Activated CD8-positive, alpha-beta memory T cell treated with anti-CD3 and anti-CD28 coated beads, Interleukin-2, amount 50 U/mL, for 24 hours (primary cell): ENCODE data around the gene HRC.
A peak's percentile ranks its signal among the peaks of the same experiment; 100 is the strongest.
"Not testable (repeated sequence)": the region's sequence is repeated elsewhere in the genome, so short reads cannot be mapped to it uniquely, and the experiment has no call there.

Experiments
- DNase-seq: peaks from one replicate; pipeline ENCODE4 v3.0.0-alpha.2; 2020; ENCODE audit errors: extremely low read depth

HRC gene

DNA sequence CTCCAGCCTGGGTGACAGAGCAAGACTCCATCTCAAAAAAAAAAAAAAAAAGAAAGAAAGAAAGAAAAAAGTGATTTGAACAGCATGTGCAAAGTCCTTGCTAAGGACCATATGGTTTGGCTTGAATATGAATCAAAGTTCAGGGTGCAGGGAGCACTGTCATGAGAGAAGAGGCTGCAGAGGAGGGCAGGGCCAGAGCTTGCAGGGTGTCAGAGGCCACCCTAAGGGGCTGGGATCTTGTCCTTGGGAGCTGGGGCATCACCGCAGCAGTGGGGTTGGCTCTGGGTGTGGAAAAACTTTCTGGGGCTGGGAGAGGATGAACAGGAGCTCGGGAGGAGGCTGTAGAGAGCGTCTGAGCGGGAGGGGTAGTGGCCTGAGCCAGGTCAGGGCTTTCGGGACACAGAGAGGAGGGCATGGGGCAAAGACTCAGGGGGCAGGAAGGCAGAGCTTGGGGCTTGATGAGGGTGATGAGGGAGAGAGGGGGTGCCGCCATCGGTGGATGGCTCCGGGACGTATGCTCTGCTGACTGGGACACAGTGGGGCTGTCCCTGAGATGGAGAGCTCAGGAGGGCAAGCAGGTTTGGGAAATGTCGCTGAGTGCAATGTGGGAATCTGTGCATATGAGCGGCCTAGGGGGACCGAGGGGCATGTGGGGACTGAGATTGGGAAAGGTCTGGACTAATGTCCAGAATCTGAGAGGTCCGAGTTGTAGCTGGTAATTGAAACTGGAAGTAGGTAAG is 5.4 kb upstream of the HRC start:
- DNase-seq = no peak

DNA sequence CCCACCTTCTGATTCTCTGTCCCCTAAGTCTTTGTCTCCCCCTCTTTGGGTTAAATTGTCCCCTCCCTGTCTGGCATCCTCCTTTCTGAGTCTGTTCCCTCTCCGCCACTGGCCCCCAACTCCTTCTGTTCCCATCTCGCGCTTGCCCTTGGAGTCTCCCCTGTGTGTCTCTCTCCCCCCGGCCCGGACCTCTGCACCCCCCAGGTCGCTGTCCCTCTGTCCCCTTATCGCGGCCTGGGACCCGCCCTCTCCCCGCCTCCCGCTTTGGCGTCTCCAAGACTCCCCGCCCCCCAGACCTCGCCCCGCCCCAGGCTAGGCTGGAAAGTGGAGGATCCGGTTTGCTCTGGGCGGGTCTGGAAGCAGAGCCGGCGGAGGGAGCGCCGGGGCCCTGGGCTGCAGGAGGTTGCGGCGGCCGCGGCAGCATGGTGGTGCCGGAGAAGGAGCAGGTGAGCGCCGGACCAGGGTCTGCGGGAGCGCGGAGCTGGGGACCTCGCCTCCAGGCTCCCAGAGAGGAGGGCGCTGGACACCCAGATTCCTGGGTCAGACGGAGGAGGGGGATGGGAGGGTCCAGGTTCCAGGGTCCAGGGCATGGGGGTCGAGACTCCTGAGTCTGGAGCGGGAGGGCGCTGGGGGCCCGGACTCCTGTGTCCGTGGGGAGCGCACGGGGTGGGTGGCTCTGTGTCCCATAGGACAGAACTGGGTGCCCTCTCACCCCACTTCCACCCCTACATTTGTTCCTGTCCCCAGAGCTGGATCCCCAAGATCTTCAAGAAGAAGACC is 2.4 kb upstream of the HRC start, which contains the start of gene TRPM4:
TSS of gene TRPM4 (plus strand) at position 348 of the 780 bp plus-strand sequence. CDS start at position 423, 75 bp downstream.
- no peak for DNase-seq

DNA sequence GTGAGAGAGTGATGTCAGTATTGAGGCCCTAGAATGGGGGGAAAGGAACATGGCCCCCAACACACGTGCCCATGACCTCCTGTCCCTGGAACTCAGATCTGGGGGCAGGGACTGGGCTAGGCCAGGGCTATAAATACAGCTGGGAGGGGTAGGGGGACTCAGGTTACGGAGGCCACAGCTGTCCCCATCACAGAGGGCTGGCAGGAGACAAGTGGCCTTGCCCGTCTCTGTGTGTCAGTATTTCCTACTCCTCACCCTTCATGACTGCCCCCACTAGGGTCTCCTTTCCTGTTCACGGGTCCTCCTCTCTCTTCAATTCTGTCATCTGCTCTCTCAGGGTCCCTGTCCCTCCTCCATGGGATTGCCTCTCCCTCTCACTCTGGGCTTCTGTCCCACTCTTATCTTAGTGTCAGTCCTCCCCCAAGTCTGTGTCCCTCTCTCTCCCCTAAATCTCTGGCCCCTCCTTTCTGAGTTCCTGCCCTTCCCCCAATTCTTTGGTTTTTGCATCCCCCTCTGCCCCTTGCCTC is 687 bp upstream of the HRC start:
- no peak for DNase-seq

DNA sequence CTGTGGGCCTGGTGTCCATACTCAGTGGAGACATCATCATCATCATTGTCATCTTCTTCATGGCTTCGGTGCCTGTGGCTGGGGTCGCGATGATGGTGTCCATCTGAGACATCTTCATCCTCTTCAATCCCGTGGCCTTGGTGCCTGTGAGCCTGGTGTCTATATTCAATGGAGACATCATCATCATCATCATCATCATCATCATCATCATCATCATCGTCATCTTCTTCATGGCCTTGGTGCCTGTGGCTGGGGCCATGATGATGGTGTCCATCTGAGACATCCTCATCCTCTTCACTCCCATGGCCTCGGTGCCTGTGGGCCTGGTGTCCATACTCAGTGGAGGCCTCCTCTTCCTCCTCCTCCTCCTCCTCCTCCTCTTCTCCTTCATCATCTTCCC is 917 bp downstream of the HRC start:
- no peak for DNase-seq

DNA sequence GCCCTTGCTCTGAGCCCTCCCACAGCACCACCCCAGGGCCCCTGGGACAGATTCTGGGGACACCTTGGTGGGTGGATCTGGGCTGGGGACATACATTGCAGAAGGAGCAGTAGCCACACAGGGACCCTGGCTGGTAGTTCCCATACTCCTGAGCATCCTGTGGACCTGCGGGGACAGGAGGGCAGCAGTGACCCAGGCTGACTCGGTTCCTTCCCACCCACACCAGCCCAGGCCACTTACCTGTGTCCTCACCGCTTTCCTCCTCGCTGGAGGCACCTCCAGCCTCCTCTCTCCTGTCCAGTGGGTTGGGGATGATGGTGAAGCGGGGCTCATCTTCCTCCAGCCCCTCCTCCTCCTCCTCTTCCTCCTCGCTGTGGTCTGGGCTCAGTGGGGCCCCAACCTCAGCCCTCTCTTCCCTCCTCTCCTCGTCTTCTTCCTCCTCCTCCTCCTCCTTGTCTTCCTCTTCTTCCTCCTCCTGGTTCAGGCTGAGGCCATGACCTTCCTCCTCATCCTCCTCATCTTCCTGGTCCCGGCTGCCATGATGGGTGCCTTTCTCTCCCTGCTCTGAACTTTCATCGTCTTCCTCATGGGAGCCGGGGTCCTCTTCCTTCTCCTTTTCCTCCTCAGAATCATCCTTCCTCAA is 1.9 kb downstream of the HRC start:
- DNase-seq = no peak

DNA sequence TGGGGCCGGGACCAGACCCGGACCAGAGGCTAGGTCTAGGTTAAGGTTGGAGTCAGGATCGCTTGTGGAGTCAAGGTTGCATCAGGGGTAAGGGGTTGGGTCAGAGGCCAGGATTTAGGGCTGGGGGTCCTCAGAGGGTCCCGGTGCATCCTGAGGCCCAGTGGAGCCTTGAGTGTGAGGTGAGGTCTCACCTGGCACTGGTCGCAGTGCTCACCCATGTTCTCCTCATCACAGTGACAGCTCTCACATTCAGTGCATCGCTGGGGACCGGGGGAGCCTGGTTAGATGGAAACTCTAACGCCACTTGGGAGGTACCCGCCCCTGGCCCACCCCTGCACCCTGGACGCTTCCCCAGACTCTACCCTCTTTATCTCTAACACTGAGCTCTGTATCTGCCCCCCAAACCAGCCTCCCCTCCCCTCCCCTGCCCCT is 3.1 kb downstream of the HRC start:
- no peak for DNase-seq

DNA sequence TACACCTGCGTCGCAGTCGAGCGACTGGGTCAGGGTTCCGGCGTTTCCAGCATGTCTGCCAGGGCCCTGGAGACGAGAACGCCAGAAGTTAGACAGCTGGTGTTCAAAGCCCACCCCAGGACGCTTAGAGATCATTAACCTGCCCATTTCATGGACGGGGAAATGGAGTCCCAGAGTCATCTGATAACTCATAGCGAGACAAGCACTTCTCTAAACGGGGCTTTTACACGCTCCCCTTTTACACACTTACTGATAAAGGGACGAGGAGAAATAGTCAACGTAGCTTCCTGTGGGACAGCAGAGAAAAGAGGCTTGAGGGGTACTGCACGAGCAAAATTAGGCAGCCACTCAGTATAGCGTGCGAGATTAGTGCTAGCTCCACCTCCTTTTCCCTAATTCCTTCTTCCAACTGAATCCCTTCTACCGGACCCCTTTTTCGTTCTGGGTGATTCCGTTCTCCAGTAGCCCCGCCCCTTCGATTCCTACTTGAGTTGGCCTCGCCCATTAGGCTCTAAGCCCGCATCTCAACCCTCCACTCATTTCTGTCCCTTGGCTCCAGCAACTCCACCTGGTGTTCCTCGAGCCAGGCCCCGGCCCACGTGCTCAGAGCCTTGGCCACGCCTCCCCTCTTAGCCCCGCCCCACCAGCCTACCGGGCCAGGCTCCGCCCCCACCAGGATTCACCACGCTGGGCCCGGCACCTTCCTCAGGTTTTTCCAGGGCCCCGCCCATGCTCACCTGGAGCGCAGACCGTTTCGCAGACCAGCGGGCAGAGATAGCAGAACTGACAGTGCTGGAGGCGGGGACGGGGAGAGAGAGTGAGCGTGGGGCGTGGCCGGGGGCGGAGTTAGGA is 3.7 kb downstream of the HRC start:
- DNase-seq = no peak

DNA sequence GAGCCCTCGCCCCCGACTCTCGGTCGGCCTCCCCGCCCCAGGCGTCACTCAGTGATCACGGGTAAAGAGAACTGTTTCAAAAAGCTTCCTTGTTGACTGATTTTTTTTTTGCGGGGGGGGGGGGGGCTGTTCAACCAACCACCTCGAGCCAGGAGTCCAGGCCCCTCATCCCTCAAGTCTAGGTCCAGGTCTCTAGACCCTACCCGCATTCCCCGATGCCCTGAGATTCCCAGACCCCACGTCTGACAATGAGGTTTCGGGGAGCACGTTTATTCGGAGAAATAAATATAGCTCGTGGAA is 4.3 kb downstream of the HRC start:
- DNase-seq = no peak

DNA sequence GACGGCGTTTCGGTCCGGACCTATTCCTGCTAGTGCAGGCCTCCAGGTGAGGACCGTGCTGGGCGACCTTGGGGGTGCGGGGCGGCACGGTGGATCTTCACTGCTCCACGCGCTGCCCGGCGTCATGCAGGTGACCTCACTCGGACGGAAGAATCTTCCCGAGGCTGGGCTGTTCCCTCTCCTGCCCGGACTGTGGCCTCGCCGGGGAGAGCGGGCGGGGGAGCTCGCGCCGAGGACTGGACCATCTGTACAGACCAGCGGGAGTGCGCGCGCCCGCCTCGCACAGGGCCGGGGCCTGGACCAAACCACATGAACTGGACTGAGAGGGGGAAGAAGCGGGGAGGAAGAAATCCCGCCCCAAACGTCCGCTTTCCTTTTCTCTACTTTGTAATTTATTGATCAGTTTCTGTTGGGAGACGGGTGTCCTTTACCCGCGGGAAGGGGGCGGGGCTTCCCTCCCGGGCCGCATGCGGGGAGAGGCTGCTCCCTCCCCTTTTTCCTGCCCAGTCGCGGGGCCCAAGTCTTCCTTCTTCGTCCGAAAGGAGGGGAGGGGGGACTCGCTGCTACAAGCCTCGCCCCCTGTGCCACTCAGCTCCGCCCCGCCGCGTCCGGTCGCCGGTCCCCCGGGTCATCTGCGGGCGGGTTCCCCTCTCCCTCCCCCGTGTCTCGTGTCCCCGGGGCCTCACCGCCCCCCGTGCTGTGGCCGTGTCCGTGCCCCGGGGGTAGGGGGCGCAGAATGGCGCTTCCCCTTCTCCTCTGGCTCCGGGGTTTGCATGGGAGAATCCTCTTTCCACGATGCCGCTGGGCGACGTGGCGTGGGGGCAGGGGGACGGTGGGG is 4.9 kb downstream of the HRC start:
- DNase-seq = no peak

DNA sequence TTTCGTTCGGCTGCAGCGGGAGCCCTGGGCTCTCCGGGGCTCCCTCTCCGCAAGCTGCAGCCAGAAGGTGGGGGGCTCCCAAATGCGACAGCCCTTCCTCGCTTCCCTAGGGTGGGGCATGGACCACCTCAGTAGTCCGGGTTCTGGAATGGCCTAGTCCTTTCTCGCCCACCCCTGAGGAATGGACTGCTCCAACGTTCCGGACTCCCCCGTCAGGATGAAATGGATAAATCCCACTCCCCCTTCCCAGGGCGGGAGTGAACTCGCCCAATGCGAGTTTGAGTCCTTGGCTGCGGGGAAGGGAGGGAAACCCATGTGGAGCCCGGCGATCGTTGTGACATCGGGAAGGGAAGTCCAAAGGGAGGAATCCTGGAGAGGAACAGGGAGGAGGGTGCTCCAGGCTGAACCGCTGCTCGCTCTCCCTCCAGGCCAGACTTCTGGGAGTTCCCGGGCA is 5.5 kb downstream of the HRC start:
- DNase-seq = no peak

DNA sequence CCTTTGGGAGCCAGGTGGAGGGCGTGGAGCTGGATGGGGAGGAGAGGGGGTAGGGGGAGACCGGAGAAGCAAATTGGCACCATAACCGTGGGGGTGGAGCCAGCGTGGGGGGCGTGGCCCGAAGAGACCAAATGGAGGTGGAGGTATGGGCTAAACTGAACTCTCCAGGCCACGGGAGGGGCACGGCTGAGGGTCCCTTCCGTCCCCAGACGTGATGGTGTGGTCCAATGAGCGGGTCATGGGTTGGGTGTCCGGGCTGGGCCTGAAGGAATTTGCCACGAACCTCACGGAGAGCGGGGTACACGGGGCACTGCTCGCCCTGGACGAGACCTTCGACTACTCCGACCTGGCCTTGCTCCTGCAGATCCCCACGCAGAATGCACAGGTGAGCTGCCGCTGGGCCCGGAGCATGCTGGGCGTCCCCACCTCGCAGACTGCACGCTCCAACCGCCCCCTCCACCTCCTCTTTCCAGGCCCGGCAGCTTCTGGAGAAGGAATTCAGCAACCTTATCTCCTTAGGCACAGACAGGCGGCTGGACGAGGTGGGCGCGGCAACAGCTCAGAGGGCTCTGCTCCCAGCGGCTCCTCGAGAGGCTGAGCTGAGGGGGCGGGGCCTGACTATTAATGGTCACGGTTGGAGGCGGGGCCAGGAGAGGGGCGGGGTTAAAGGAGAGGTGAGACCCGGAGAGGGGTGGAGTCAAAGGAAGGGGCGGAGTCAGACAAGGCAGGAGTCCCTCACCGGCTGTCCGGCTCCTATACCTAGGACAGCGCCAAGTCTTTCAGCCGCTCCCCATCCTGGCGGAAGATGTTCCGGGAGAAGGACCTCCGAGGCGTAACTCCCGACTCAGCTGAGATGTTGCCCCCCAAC is 6.2 kb downstream of the HRC start:
- DNase-seq = peak; percentile 65

DNA sequence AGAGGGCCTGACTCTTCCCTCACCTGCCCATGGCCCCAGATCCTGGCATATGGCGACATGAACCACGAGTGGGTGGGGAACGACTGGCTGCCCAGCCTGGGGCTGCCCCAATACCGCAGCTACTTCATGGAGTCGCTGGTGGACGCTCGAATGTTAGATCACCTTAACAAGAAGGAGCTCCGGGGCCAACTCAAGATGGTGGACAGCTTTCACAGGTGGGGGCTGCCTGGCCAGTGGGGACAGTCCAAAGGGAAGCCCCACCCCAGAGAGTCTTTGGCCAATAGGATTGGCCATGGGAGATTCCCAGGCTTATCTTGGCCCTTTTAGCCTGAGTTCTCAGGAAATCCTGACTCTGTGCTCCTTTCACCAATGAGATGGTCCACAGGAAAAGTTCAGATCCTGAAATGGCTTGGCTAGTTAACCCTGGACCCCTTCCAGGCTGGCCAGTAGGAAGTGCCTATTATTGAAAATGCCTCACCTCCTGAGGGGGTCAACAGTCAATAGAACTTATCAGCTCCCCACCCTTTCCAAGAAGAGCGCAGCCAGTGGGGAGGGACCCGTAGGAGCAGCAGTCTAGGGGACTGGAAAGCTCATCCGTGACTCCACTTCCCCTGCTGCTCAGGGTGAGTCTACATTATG is 7.0 kb downstream of the HRC start:
- no peak for DNase-seq

DNA sequence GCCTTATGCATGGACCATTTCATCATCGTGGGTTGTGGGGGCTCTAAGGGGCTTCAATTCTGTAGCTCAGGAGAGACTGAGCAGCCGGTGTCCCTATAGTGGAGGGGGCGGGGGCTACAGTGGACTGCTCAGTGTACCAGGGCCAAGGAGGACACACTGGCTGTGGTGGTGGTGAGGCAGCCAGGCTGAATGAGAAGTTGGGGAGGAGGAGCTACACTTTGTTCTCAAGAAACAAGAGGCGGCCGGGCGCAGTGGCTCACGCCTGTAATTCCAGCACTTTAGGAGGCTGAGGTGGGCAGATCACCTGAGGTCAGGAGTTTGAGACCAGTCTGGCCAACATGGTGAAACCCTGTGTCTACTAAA is 8.8 kb downstream of the HRC start:
- not testable (repeated sequence) for DNase-seq

DNA sequence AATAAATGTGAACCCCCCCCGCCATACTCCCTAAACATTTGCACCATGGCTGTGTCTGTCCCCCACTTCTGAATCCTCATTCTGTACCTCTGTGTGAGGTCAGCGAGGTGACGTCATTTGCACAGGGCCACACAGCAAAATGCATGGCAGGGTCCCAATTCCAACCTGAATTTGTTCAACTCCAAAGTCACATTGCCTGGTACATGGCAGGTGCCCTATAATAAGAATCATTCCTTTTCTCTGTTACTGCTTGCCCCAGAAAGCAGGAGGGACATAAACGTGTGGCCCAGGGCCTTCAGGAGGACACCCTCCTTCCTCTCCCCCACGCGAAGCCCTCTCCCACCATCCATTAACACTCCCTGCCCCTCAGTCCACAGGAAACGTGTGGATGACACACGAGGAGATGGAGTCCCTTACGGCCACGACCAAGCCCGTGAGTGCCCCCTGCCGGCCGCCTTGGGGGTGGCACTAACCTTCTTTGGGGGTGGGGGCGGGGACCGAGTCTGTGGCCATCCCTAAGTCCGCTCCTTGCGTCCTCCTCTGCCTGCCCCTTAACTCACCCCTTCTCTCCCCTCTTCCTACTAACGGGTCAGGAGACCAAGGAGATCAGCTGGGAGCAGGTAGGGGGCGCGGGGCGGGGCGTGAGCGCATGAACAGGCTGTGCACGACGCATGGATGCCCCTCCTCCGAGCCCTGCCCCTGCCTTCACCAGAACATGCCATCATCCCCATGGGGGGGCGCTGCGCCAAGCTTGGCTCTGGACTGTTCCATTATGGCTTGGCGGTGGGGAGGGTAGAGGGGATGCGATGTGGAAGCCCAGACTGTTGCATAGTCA is 9.4 kb downstream of the HRC start:
- no peak for DNase-seq

DNA sequence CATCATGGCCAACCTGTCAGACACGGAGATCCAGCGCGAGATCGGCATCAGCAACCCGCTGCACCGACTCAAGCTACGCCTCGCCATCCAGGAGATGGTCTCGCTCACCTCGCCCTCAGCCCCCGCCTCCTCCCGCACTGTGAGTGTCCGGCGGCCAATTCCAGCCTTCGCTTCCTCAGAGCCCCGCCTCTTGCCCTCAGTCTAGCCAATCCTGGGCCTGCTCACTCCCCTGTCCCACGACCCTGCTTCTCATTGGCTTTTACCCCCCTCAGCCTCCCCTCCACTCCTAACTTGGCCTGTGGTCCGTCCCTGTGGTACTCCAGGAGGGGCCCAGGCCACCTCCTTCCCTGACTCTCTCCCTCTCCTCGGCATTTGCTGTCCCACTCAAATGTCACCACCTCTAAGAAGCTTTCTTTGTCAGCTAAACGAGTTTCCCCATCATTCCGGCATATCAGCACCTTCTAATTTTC is 12.3 kb downstream of the HRC start:
- peak; percentile 40 for DNase-seq

DNA sequence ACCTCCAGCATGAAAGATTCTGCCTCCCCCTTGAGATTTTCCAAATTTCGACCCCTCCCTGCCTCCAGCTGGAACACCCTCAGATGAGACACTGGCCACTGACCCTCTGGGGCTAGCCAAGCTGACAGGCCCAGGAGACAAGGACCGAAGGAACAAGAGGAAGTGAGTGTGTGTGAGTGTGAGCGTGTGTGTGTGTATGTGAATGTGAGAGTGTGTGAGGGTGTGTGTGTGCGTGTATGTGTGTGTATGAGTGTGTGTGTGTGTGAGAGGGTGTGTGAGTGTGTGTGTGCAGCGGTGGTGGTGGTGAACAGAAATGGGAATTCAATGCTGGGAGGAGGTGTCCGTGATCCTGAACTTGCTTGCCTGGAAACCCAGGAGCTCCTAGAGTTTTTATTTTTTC is 13.8 kb downstream of the HRC start:
- no peak for DNase-seq

DNA sequence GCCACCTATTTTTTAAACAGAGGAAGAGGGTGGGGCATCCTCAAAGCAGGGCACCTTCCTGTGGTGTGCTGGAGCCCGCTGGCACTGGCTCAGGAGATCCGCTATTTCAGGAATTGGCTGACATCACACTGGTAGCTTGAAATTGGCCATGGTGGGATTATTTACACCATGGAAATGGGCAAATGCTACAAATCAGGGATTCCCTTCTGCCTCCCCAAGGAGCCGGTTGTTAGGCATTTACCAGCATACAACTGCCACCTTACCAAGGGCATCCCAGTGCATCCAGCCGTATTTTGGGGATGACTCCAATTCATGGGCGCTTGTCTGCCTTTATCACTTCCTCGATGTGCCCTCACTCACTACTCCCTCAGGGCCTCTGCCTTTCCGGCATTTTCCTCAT is 14.2 kb downstream of the HRC start:
- DNase-seq = no peak

DNA sequence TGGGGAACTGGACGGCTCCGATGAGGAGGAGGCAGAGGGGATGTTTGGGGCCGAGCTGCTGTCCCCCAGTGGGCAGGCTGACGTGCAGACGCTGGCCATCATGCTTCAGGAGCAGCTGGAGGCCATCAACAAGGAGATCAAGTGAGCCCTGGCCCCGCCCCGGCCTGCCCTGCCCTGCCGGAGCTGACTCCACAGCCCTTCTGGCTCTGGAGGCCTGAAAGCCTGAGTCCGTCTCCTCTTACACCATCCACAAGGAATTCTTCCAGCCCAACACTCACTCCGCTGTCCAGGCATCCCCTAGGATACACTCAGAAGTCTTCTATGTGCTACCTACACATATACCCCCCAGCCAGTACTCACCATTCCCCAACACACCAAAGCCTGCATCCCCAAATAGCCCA is 18.4 kb downstream of the HRC start:
- no peak for DNase-seq
